ENCODE measurements around the gene SF3A2.
"Not testable (repeated sequence)": the region's sequence is repeated elsewhere in the genome, so short reads cannot be mapped to it uniquely, and the experiment has no call there.

Gene SF3A2

DNA sequence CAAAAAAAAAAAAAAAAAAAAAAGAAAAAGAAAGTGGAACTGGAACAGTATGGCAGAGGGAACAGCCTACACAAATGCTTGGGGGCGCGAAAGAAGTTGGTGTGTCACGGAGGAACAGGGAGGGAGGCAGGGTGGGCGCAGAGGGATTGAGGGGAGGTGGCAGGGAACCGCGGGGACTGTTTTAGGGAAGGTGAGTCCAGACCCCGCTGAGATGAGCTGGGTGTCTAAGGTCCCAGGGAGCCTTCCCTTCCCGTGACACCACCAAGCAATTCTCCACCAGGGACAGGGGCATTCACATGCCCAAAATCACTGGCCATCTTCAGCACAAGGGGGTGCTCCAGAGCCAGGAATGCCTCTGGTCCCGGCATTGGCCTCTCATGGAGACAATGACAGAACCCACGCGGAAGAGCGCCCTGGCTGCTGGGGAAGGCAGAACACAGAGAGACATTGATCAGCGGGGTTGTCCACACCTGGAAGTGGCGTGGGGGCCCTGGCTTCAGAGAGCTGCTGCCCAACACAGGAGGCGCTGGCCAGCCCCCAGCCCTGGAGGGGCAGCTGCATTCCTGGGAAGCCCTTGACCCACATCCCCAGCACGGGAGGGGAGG lies 38.4 kb downstream of the SF3A2 start:
- no peak for DNase-seq (ENCODE audit: low read depth in 2 of 2)

DNA sequence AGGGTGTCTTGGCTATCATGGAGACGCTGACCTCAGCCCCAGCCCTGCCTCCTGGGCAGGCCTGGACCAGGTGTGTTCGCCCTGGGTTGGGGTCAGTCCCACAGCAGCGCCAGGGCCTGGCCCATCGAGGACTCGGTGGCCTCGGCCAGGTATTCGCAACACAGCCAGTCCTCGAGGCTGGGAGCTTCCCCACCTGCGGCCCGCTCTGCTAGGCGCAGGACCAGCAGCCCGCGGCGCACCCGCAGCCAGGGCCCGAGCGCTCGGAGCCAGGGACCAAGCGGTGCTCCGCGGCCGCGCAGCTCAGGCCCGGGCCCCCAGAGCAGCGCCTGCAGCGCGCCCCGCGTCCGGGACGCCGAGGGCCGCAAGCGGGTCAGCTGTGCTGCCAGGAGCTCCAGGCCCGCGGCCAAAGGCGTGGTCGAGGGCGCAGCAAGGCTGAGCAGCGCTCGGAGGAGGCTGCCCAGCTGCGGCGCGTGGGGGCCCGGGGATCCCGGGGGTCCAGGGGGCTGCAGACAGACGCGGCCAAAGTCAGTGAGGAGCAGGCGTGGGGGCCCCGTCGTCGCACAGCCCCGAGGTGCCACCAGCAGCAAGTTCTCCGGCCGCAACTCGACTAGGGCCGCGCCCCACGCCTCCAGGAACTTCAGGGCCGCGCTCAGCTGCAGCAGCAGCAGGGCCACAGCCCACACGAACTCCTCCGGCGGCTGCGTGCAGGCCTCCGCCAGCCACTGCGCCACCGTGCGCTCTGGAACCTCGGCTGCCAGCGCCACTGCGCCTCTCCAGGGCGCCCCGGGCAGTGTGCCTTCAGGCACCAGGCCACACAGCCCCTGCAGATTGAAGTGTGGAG lies 39.2 kb downstream of the SF3A2 start:
- DNase-seq (ENCODE audit: low read depth in 2 of 2): no peak

DNA sequence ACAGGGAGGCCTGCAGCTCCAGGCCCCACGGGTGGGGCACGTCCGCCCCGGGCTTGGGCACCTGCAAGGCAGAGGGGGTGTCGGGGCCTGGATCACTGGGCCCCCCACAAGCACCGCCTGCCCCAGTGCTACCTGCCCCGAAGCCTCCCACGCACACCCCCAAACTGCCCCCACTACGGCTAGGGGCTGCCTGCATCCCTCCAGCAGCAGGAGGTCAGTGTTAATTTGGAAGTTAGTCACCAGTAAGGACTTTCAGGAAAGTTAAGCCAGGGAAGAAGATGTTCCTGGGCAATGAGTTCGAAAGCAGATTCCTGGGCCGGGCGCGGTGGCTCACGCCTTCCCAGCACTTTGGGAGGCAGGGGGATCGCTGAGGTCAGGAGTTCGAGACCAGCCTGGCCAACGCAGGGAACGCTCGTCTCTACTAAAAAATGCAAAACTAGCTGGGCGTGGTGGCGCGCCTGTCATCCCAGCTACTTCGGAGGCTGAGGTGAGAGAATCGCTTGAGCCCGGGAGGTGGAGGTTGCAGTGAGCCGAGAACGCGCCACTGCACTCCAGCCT lies 39.9 kb downstream of the SF3A2 start:
- DNase-seq (ENCODE audit: low read depth in 2 of 2): no peak

GRCh38 chr19:2277138-2277537 lies 40.5 kb downstream of the SF3A2 start:
- DNase-seq (ENCODE audit: low read depth in 2 of 2): no peak

DNA sequence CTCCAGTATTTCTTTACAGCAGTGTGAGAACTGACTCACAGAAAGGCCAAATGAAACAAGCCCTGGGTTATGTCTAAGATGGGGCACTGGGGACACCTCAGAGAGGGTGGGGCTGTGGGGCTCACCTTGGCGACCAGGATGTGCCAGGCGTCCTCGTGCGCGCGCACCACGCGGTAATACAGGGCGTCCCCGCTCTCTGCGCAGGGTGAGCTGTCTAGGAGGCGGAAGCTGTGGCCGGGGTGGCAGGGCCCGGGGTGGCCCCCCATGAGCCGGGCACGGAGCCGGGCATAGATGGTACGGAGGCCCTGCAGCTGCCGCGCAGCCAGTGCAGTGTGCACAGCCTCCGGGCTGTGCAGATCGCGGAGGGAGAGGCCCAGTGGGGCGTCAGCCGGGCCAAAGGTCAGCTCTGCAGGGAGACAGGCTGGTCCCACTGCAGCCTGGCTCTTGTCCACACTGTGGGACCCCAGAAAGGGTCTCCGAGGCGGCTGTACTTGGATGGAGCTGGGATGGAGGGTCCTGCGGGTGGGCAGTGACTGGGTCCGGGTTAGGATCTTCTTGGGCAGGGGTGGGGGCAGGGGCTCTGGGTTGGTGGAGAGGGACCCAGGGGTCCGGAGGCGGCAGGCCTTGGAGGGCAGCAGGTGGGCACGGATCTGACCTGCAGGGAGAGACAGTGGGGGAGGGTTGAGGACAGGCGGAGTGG lies 42.0 kb downstream of the SF3A2 start:
- no peak for DNase-seq (ENCODE audit: low read depth in 2 of 2)

- DNase-seq (ENCODE audit: low read depth in 2 of 2): no peak
These were observed 44.1 kb downstream of the SF3A2 start for GRCh38 chr19:2280633-2281264.

GRCh38 chr19:2281265-2282061 lies 44.8 kb downstream of the SF3A2 start:
- DNase-seq (ENCODE audit: low read depth in 2 of 2): not testable (repeated sequence)

- DNase-seq (ENCODE audit: low read depth in 2 of 2): no peak
These were observed 45.6 kb downstream of the SF3A2 start, which contains the start of gene PEAK3 for GRCh38 chr19:2282062-2282861. Gene PEAK3, minus strand, starts transcription at chr19:2282175. Its CDS starts 1,244 bp downstream, at chr19:2280931.

DNA sequence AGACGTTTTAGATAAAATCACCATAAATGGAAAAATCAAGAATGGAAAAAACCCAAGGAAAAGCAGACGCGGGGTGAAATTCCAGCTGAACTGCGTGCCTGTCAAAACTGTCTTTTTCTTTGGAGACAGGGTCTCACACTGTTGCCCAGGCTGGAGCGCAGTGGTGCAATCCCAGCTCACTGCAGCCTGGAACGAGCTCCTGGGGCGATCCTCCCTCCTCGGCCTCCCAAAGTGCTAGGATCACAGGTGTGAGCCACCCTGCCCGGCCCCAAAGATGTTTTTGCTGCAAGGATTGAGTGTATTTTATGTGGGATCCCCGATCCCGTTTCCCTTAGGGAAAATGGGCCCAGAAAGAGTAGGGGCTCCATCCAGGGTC lies 46.2 kb downstream of the SF3A2 start:
- no peak for DNase-seq (ENCODE audit: low read depth in 2 of 2)

GRCh38 chr19:2283835-2284507 lies 47.3 kb downstream of the SF3A2 start:
- DNase-seq (ENCODE audit: low read depth in 2 of 2): no peak

DNA sequence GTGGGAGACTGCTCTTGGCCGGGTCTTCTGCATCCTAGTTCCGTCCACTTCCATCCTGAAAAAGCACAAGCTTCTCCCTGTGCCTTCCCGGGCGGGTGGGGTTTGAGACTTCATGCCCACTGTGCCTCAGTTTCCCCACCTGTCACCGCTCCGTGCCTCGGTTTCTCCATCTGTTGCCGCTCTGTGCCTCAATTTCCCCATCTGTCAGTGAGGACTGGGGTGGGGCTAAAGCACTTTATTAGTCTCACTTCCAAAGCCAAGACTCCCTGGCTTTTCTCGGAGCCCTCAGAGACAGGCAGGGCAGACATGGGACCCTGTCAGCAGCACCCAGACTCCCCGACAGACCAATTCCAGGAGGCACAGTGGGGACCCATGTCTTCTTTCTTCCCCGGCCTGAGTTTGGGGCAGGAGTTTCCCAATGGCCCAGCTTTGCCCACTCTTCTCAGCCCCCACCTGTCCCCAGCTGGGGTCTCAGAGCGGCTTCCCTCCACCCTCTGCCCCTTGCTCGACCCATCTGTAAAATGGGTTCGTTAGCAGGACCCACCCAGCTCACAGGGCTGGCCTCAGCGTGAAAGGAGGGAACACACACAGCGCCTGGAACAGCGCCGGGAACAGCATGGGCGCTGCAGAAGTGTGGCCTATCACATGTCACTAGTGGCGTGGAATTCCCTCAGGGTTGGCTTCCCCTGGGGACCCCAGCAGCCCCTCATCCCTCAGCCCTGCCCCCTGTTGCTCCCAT lies 49.9 kb downstream of the SF3A2 start:
- DNase-seq (ENCODE audit: low read depth in 2 of 2): no peak

DNA sequence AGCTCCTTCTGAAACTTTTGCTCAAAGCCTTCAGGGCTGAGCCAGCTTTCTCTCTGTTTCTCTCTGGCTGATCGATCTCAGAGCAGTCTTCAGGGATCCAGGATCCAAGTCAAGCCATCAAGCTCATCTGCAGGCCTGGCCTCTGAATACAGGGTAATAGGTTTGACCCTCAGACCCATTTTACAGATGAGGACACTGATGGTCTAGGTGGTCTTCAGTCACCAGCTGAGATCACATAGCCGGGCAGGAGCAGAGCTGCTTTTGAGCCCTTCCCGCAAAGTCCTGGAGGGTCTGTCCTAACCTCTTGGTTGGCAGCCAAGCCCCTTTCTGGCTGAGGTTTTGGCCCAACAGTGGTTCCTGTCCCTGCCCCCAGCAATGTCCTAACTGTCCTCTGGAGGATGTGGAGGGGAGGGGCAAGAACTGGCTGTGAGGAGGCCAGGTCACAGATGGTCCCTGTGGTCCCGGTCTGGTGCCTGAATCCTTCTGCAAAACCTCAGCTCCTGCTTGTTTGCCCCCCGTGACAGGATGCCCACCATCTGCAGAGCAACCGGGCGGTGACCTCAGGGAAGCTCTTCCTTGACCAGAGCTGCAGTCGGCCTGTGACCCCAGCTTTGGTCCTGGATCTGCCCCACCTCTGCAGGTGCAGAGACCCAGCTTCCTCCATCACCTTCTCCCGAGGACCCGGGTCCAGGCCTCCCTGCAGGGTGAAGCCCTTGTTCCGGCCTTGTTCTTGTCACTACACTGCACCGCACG lies 51.1 kb downstream of the SF3A2 start:
- no peak for DNase-seq (ENCODE audit: low read depth in 2 of 2)

DNA sequence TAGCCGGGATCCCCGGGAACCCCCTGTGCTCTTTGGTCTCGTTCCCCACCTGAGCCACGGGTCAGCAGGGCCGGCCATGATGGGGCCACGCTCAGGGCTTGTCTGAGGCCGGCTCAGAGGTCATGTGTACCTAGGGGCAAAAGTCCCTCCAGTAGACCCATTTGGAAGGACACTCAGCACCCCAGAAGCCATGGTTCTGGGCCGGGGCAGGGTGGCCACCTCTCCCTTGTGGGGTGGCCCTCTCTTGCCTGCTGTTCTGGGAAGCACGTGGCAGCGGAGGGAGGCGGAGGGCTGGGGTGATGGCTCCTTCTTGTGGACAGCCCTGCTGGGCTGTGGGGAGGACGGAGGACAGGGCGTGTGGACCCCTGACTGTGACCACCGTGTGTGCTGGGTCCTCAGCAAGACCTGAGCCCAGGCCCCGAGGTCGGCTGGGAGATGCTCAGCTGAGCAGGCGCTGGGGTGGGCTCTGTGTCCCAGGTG lies 51.8 kb downstream of the SF3A2 start:
- DNase-seq (ENCODE audit: low read depth in 2 of 2): no peak

- DNase-seq (ENCODE audit: low read depth in 2 of 2): no peak
These were observed 52.4 kb downstream of the SF3A2 start for GRCh38 chr19:2288818-2289713.

DNA sequence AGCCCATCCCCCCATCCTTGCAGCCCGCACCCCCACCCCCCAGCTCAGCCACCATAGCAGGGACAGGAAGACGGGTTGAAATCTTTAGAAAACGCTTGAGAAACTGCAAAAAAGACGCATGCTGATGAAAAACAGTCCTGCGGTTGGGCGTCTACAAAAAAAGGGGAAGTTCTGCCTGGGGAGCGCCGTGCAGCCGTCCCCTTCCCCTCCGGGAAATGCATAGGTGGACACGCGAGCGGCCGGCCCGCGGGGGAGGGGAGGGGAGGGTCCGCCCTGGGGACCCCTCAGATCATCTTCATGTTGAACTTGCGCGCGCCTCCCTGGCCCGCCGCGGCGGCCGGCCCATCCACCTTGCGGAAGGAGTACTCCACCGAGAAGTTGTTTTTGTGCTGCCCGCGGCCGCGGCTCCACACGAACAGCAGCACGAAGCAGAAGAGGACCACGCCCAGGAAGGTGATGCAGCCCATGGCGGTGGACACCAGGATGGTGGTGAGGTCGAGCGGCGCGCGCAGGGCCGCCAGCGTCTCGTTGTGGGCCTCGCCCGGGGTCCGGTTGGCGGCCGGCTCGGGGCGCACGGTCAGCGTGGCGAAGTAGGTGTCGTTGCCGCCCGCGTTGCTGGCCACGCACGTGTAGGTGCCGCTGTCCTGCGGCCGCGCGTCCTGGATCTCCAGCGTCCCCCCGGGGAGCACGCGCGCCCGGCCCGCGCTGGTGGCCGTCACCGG lies 53.3 kb downstream of the SF3A2 start:
- DNase-seq (ENCODE audit: low read depth in 2 of 2): no peak

DNA sequence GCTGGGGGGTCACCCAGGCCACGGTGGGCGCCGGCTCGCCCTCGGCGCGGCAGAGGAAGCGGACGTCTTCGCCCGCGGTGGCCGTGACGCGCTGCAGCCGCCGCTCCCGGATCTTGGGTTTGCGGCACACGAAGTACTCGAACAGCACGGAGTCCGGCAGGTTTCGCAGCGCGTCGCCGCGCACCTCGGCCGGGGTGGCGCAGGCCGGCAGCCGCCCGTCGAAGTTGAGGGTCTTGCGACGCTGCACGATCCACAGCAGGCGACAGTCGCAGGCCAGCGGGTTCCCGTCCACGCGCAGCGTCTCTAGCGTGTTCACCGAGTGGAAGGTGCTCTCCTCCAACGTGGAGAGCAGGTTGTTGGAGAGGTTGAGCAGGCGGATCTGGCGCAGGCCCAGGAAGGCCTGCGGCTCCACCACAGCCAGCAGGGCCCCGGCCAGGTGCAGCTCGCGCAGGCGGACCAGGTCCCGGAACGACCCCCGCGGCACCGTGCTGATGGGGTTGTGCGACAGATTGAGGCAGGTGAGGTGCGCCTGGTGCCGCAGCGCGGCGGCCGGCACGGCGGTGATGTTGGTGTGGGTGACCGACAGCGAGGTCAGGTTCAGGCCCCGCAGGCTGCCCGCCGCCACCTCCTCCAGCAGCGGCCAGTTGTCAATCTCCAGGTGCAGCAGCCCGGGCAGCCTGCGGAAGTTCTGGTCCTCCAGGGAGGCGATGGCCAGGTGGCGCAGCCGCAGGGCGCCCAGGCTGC lies 54.0 kb downstream of the SF3A2 start:
- no peak for DNase-seq (ENCODE audit: low read depth in 2 of 2)

Data from stimulated activated CD8-positive, alpha-beta memory T cell treated with anti-CD3 and anti-CD28 coated beads, Interleukin-15, amount 100 ng/mL, for 4 hours (primary cell).